Measurements from ENCODE around the gene KLF11.

GRCh38 chr2:10007921-10008808 is 35.2 kb upstream of the KLF11 start:
- TF ChIP-seq CTCF (IDR thresholded peaks at IDR 0.05; ENCODE audit: poor library complexity) (no peak), EZH2 (IDR thresholded peaks at IDR 0.05; ENCODE audit: borderline replicate concordance) (no peak), EZH2phosphoT487 (IDR thresholded peaks at IDR 0.05; ENCODE audit: low read depth, severe bottlenecking, unreplicated experiment) (no peak)

Measured in hepatocyte (in vitro differentiated cells).